ENCODE data around the gene SGTA. TPM values are rescaled to one million over a fixed set of nuclear protein-coding genes. Genes with fewer than 3 reads are reported as not detected.

SGTA gene
- total RNA-seq, 3 donors from 2014 or later (not counting 1 experiment from before 2014, with no cell fraction given): 35.2 to 38.1 (median 36.2) TPM

GRCh38 chr19:2726160-2726855 lies 56.8 kb downstream of the SGTA start:
- Histone ChIP-seq H3K9me3 (ENCODE audit: control insufficient read depth, insufficient read depth, low read length) (no peaks in the 10 kb centered on the region), H3K27ac (ENCODE audit: low read length) (no peak overlapping the region), H3K27me3 (ENCODE audit: control insufficient read depth, insufficient read depth, low read length) (peaks cover 10% of the 10 kb centered on the region), H3K4me3 (ENCODE audit: low read length) (no peak overlapping the region), H3K4me1 (ENCODE audit: control insufficient read depth, insufficient read depth, low read length) (peaks cover 13% of the 10 kb centered on the region), H3K36me3 (ENCODE audit: control insufficient read depth, insufficient read depth, low read length) (no peaks in the 10 kb centered on the region)
- H3K4me1 Mint-ChIP-seq: peaks cover 5% of the 10 kb centered on the region in 2 donors
- intact Hi-C loops (cut with micrococcal nuclease): no loop called here
- peaks cover 8 to 10% of the 10 kb centered on the region in 2 donors for H3K27me3 Mint-ChIP-seq (ENCODE audit: low read depth in 2 of 2)
- ATAC-seq (no peak), DNase-seq (no peak)
- 61% methylated on average over 15 of the region's 15 CpGs for WGBS (ENCODE audit: insufficient coverage)
- H3K36me3 Mint-ChIP-seq: no peaks in the 10 kb centered on the region
- no peak overlapping the region for H3K27ac Mint-ChIP-seq
- no peak overlapping the region for H3K4me3 Mint-ChIP-seq
- TF ChIP-seq CTCF (IDR thresholded peaks at IDR 0.05): no peak
- no peaks in the 10 kb centered on the region for H3K9me3 Mint-ChIP-seq

- Histone ChIP-seq H3K9me3 (ENCODE audit: control insufficient read depth, insufficient read depth, low read length) (no peaks in the 10 kb centered on the region), H3K4me3 (ENCODE audit: low read length) (no peak overlapping the region), H3K36me3 (ENCODE audit: control insufficient read depth, insufficient read depth, low read length) (no peaks in the 10 kb centered on the region), H3K27me3 (ENCODE audit: control insufficient read depth, insufficient read depth, low read length) (peaks cover 17% of the 10 kb centered on the region), H3K27ac (ENCODE audit: low read length) (no peak overlapping the region), H3K4me1 (ENCODE audit: control insufficient read depth, insufficient read depth, low read length) (peaks cover 21% of the 10 kb centered on the region)
- Mint-ChIP-seq H3K27ac (no peak overlapping the region), H3K4me1 (peaks cover 5% of the 10 kb centered on the region in 2 donors), H3K4me3 (no peak overlapping the region), H3K36me3 (no peaks in the 10 kb centered on the region), H3K27me3 (ENCODE audit: low read depth in 2 of 2) (peaks cover 8 to 15% of the 10 kb centered on the region in 2 donors), H3K9me3 (no peaks in the 10 kb centered on the region)
- no peak for TF ChIP-seq CTCF (IDR thresholded peaks at IDR 0.05)
- ATAC-seq (no peak), DNase-seq (no peak)
- intact Hi-C loops (cut with micrococcal nuclease): no loop called here
- WGBS (ENCODE audit: insufficient coverage): 72% methylated on average over 7 of the region's 7 CpGs
Measured at GRCh38 chr19:2724148-2724557, 58.9 kb downstream of the SGTA start.

- Histone ChIP-seq H3K36me3 (ENCODE audit: control insufficient read depth, insufficient read depth, low read length) (no peaks in the 10 kb centered on the region), H3K9me3 (ENCODE audit: control insufficient read depth, insufficient read depth, low read length) (no peaks in the 10 kb centered on the region), H3K27me3 (ENCODE audit: control insufficient read depth, insufficient read depth, low read length) (peaks cover 17% of the 10 kb centered on the region), H3K4me1 (ENCODE audit: control insufficient read depth, insufficient read depth, low read length) (peaks cover 21% of the 10 kb centered on the region), H3K4me3 (ENCODE audit: low read length) (no peak overlapping the region), H3K27ac (ENCODE audit: low read length) (no peak overlapping the region)
- peaks cover 5% of the 10 kb centered on the region in 2 donors for H3K4me1 Mint-ChIP-seq
- no peak overlapping the region for H3K4me3 Mint-ChIP-seq
- DNase-seq: no peak
- TF ChIP-seq CTCF (IDR thresholded peaks at IDR 0.05): no peak
- peaks cover 8 to 15% of the 10 kb centered on the region in 2 donors for H3K27me3 Mint-ChIP-seq (ENCODE audit: low read depth in 2 of 2)
- ATAC-seq: no peak
- 92% methylated on average over 14 of the region's 14 CpGs for WGBS (ENCODE audit: insufficient coverage)
- intact Hi-C loops (cut with micrococcal nuclease): no loop called here
- H3K27ac Mint-ChIP-seq: no peak overlapping the region
- H3K9me3 Mint-ChIP-seq: no peaks in the 10 kb centered on the region
- no peaks in the 10 kb centered on the region for H3K36me3 Mint-ChIP-seq
Measured at GRCh38 chr19:2723747-2724146, 59.3 kb downstream of the SGTA start.

- no peak overlapping the region for H3K4me3 ChIP-seq (ENCODE audit: low read length)
- H3K36me3 ChIP-seq (ENCODE audit: control insufficient read depth, insufficient read depth, low read length): no peaks in the 10 kb centered on the region
- no peak for TF ChIP-seq CTCF (IDR thresholded peaks at IDR 0.05)
- Mint-ChIP-seq H3K4me1 (peaks cover 5% of the 10 kb centered on the region in 2 donors), H3K27ac (no peak overlapping the region), H3K9me3 (no peaks in the 10 kb centered on the region), H3K4me3 (no peak overlapping the region), H3K27me3 (ENCODE audit: low read depth in 2 of 2) (peaks cover 8 to 15% of the 10 kb centered on the region in 2 donors), H3K36me3 (no peaks in the 10 kb centered on the region)
- intact Hi-C loops (cut with micrococcal nuclease): no loop called here
- peaks cover 21% of the 10 kb centered on the region for H3K4me1 ChIP-seq (ENCODE audit: control insufficient read depth, insufficient read depth, low read length)
- ATAC-seq (no peak), DNase-seq (no peak)
- H3K27ac ChIP-seq (ENCODE audit: low read length): no peak overlapping the region
- no peaks in the 10 kb centered on the region for H3K9me3 ChIP-seq (ENCODE audit: control insufficient read depth, insufficient read depth, low read length)
- H3K27me3 ChIP-seq (ENCODE audit: control insufficient read depth, insufficient read depth, low read length): peaks cover 17% of the 10 kb centered on the region
- WGBS (ENCODE audit: insufficient coverage): 91% methylated on average over 13 of the region's 13 CpGs
Measured at GRCh38 chr19:2723345-2723715, 59.7 kb downstream of the SGTA start.

Data from natural killer cell (primary cell).